Nephron (organoid): ENCODE data around the gene PTPN7.

Experiments
- H3K27ac Mint-ChIP-seq, 3 experiments: 2 replicates each; pipeline ENCODE4 v1.8.0; 2020; ENCODE audit warnings: mixed read lengths in 3 of 3, mild to moderate bottlenecking in 2 of 3, moderate library complexity in 1 of 3
- H3K27me3 Mint-ChIP-seq: 2 replicates; pipeline ENCODE4 v1.8.0; 2021; ENCODE audit warnings: low read depth, mild to moderate bottlenecking, moderate library complexity, mixed read lengths
- H3K36me3 Mint-ChIP-seq: 2 replicates; pipeline ENCODE4 v1.8.0; 2020; ENCODE audit warnings: low read depth, mixed read lengths
- H3K4me1 Mint-ChIP-seq: 2 replicates; pipeline ENCODE4 v1.8.0; 2020; ENCODE audit warnings: mixed read lengths
- H3K4me3 Mint-ChIP-seq, 3 experiments: 2 replicates each; pipeline ENCODE4 v1.8.0; 2020; ENCODE audit warnings: mild to moderate bottlenecking in 3 of 3, mixed read lengths in 3 of 3, moderate library complexity in 2 of 3
- H3K9me3 Mint-ChIP-seq: 2 replicates; pipeline ENCODE4 v1.8.0; 2020; ENCODE audit warnings: mixed read lengths
- TF ChIP-seq, protein P1 (sequence below), 3 experiments: fragments of 200-600 bp; sonication (generic); IDR thresholded peaks; one replicate each; pipeline ENCODE4 v1.5.0; 2021; ENCODE audit warnings: antibody characterized with exemption in 3 of 3; ENCODE audit not compliant: unreplicated experiment in 3 of 3

Gene PTPN7

GRCh38 chr1:202151045-202151444, 9.4 kb downstream of the PTPN7 start:
- Mint-ChIP-seq H3K4me1 (peaks cover 15% of the 10 kb centered on the region), H3K27me3 (peaks cover 4% of the 10 kb centered on the region), H3K27ac (peak overlapping the region in 1 of 3 experiments; percentile 17), H3K4me3 (no peak overlapping the region), H3K9me3 (no peaks in the 10 kb centered on the region), H3K36me3 (no peaks in the 10 kb centered on the region)
- TF ChIP-seq, protein P1, sequence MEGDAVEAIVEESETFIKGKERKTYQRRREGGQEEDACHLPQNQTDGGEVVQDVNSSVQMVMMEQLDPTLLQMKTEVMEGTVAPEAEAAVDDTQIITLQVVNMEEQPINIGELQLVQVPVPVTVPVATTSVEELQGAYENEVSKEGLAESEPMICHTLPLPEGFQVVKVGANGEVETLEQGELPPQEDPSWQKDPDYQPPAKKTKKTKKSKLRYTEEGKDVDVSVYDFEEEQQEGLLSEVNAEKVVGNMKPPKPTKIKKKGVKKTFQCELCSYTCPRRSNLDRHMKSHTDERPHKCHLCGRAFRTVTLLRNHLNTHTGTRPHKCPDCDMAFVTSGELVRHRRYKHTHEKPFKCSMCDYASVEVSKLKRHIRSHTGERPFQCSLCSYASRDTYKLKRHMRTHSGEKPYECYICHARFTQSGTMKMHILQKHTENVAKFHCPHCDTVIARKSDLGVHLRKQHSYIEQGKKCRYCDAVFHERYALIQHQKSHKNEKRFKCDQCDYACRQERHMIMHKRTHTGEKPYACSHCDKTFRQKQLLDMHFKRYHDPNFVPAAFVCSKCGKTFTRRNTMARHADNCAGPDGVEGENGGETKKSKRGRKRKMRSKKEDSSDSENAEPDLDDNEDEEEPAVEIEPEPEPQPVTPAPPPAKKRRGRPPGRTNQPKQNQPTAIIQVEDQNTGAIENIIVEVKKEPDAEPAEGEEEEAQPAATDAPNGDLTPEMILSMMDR (IDR thresholded peaks at IDR 0.05; ENCODE audit: unreplicated experiment in 3 of 3) = no peak

GRCh38 chr1:202150602-202151001, 9.8 kb downstream of the PTPN7 start:
- H3K9me3 Mint-ChIP-seq = no peaks in the 10 kb centered on the region
- no peak overlapping the region for H3K27ac Mint-ChIP-seq
- no peaks in the 10 kb centered on the region for H3K36me3 Mint-ChIP-seq
- peaks cover 4% of the 10 kb centered on the region for H3K27me3 Mint-ChIP-seq
- no peak overlapping the region for H3K4me3 Mint-ChIP-seq
- TF ChIP-seq, protein P1 (IDR thresholded peaks at IDR 0.05; ENCODE audit: unreplicated experiment in 3 of 3) = no peak
- H3K4me1 Mint-ChIP-seq = peaks cover 11% of the 10 kb centered on the region

DNA sequence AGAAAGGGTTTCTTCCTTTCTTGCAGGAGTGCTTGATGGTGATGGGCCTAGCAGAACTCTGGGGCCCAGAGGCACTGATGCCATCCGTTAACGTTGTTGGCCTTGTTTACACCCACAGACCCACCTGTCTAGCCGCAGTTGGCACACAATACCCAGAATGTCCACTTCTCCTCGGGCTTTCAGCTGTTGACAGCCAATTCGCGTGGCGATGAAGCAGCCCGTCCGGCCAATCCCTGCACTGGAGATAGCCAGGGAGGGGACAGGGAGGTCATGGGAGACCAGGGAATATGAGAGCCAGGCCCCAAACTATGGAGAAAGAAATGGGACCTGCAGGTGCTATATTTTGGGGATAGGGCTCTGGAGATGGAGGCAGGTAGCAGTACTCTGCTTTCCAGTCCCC, 10.2 kb downstream of the PTPN7 start:
- Mint-ChIP-seq H3K9me3 (no peaks in the 10 kb centered on the region), H3K27me3 (peaks cover 4% of the 10 kb centered on the region), H3K4me3 (no peak overlapping the region), H3K36me3 (no peaks in the 10 kb centered on the region), H3K27ac (no peak overlapping the region), H3K4me1 (peaks cover 11% of the 10 kb centered on the region)
- TF ChIP-seq, protein P1 (IDR thresholded peaks at IDR 0.05; ENCODE audit: unreplicated experiment in 3 of 3) = no peak

- H3K27me3 Mint-ChIP-seq = peaks cover 4% of the 10 kb centered on the region
These were observed 10.8 kb downstream of the PTPN7 start for GRCh38 chr1:202149566-202149965.

DNA sequence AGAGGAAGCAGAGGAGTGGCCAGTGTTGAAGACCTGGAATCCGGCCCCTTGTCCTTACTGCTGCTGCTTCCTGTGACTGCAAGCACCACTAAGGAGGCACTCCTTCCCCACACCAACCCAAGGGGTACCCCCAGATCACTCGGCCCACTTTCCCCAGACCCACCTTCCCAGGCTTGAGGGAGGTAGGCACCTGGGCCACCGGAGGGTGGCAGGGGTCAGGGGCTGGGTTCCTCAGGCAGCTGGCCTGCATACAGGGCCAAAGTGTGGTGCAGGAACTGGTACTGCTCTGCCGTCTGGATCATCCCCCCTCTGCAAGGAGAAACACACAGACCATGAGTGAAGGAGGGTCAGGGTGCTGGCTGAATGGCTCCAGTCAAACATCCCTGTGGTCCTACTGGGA, 12.0 kb downstream of the PTPN7 start:
- no peak overlapping the region for H3K4me3 Mint-ChIP-seq
- H3K4me1 Mint-ChIP-seq = peaks cover 8% of the 10 kb centered on the region
- H3K27ac Mint-ChIP-seq = no peak overlapping the region

More at GRCh38 chr1:202149566-202149965, 10.8 kb downstream of the PTPN7 start:
- Mint-ChIP-seq H3K9me3 (no peaks in the 10 kb centered on the region), H3K27ac (no peak overlapping the region), H3K4me1 (peaks cover 6% of the 10 kb centered on the region), H3K36me3 (no peaks in the 10 kb centered on the region), H3K4me3 (no peak overlapping the region)
- TF ChIP-seq, protein P1 (IDR thresholded peaks at IDR 0.05; ENCODE audit: unreplicated experiment in 3 of 3) = no peak

GRCh38 chr1:202146993-202147392, 13.4 kb downstream of the PTPN7 start:
- Mint-ChIP-seq H3K27ac (no peak overlapping the region), H3K4me1 (peaks cover 12% of the 10 kb centered on the region), H3K27me3 (peaks cover 7% of the 10 kb centered on the region), H3K4me3 (peak overlapping the region in 2 of 3 experiments; percentile 67 to 94), H3K36me3 (no peaks in the 10 kb centered on the region), H3K9me3 (no peaks in the 10 kb centered on the region)
- TF ChIP-seq, protein P1 (IDR thresholded peaks at IDR 0.05; ENCODE audit: unreplicated experiment in 3 of 3) = no peak

More for the DNA sequence above, 12.0 kb downstream of the PTPN7 start:
- TF ChIP-seq, protein P1 (IDR thresholded peaks at IDR 0.05; ENCODE audit: unreplicated experiment in 3 of 3) = no peak
- Mint-ChIP-seq H3K36me3 (no peaks in the 10 kb centered on the region), H3K27me3 (peaks cover 5% of the 10 kb centered on the region), H3K9me3 (no peaks in the 10 kb centered on the region)
